DOHH2 (cell line): Measurements from ENCODE around the gene TRPM8.

ENCODE experiments used
- EZH2phosphoT487 ChIP-seq: fragments of 200-600 bp; sonication (generic); IDR thresholded peaks from 2 replicates; pipeline ENCODE4 v1.6.1; 2017; ENCODE audit warnings: borderline replicate concordance, mild to moderate bottlenecking, antibody characterized with exemption, low read length, moderate library complexity, mixed read lengths
- TF ChIP-seq, protein P1 (sequence below): fragments of 200-600 bp; sonication (generic); IDR thresholded peaks from one replicate; pipeline ENCODE4 v1.5.1; 2014; ENCODE audit warnings: antibody characterized with exemption, mild to moderate bottlenecking, low read depth, low read length; ENCODE audit not compliant: poor library complexity, severe bottlenecking

DNA sequence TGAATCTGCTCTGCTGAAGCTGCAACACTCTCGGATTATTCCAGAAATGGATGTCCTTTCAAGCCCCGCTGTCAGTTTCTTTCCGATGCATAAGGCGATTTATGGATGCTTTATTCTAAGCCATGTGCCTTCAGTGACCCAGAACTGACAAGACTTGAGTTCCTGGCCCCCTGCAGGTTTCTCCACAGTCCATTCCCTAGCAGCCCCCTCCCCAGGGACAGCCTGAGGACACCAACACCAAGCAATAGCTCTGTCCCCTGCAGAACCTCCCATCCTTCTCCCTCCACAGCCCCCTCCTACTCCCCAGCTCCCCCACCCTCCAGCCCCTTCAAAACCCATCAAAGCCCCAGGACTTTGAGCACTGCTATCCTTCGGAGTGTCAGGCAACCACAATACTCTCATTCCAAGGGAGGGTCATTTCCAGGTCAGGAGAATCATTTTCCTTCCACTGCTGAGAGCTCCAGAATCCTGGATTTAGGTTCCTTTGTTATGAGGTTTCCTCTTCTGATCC lies 108.8 kb downstream of the TRPM8 start:
- TF ChIP-seq, protein P1, sequence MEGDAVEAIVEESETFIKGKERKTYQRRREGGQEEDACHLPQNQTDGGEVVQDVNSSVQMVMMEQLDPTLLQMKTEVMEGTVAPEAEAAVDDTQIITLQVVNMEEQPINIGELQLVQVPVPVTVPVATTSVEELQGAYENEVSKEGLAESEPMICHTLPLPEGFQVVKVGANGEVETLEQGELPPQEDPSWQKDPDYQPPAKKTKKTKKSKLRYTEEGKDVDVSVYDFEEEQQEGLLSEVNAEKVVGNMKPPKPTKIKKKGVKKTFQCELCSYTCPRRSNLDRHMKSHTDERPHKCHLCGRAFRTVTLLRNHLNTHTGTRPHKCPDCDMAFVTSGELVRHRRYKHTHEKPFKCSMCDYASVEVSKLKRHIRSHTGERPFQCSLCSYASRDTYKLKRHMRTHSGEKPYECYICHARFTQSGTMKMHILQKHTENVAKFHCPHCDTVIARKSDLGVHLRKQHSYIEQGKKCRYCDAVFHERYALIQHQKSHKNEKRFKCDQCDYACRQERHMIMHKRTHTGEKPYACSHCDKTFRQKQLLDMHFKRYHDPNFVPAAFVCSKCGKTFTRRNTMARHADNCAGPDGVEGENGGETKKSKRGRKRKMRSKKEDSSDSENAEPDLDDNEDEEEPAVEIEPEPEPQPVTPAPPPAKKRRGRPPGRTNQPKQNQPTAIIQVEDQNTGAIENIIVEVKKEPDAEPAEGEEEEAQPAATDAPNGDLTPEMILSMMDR, result no peak
- no peak for TF ChIP-seq EZH2phosphoT487
